Lower leg skin (tissue), 3 donors: Measurements from ENCODE around the gene MTX3.

Experiments used
- CTCF ChIP-seq, 3 donors: fragments of 450-650 bp; IDR thresholded peaks; one replicate each; pipeline ENCODE4 v1.5.1; 2016; ENCODE audit warnings: antibody characterized with exemption in 3 of 3, mild to moderate bottlenecking in 3 of 3, moderate library complexity in 2 of 3
- POLR2A ChIP-seq, 2 donors: fragments of 450-650 bp; IDR thresholded peaks; one replicate each; pipeline ENCODE4 v1.6.1; 2016 to 2017; ENCODE audit warnings: antibody characterized with exemption in 2 of 2, mild to moderate bottlenecking in 1 of 2, moderate library complexity in 1 of 2

- TF ChIP-seq CTCF (IDR thresholded peaks at IDR 0.05): no peak
- no peak for TF ChIP-seq POLR2A (IDR thresholded peaks at IDR 0.05)
These were observed 7.4 kb downstream of the MTX3 start for GRCh38 chr5:79983618-79984017.
